Trophoblast cell (in vitro differentiated cells and primary cell): ENCODE data around the gene ZFAND2B.

Experiments used
- DNase-seq, 2 donors: peaks; one replicate each; pipeline ENCODE4 v3.0.0-alpha.2; 2016
- H2AFZ ChIP-seq: 2 replicates; pipeline ENCODE4 v1.6.1; 2013; ENCODE audit warnings: low read length, moderate library complexity, mild to moderate bottlenecking; ENCODE audit not compliant: insufficient read depth, poor library complexity
- H2AK5ac ChIP-seq: 2 replicates; pipeline ENCODE4 v1.6.1; 2013; ENCODE audit warnings: mild to moderate bottlenecking, low read length
- H2BK120ac ChIP-seq: 2 replicates; pipeline ENCODE4 v1.6.1; 2013; ENCODE audit warnings: low read length, mild to moderate bottlenecking, moderate library complexity; ENCODE audit not compliant: insufficient read depth, poor library complexity
- H2BK12ac ChIP-seq: 2 replicates; pipeline ENCODE4 v1.6.1; 2013; ENCODE audit warnings: mild to moderate bottlenecking, low read length, moderate library complexity
- H2BK5ac ChIP-seq: 2 replicates; pipeline ENCODE4 v1.6.1; 2013; ENCODE audit warnings: low read length, low read depth, moderate library complexity, mild to moderate bottlenecking; ENCODE audit not compliant: poor library complexity
- H3K14ac ChIP-seq: 2 replicates; pipeline ENCODE4 v1.6.1; 2013; ENCODE audit warnings: mild to moderate bottlenecking, low read length
- H3K18ac ChIP-seq: 2 replicates; pipeline ENCODE4 v1.6.1; 2013; ENCODE audit warnings: mild to moderate bottlenecking, low read length
- H3K23ac ChIP-seq: 2 replicates; pipeline ENCODE4 v1.6.1; 2013; ENCODE audit warnings: low read length
- H3K27ac ChIP-seq: 2 replicates; pipeline ENCODE4 v1.5.1; 2013; ENCODE audit warnings: low read depth, mild to moderate bottlenecking, inconsistent platforms, low read length, moderate library complexity
- H3K27me3 ChIP-seq: 2 replicates; pipeline ENCODE4 v1.6.1; 2013; ENCODE audit warnings: inconsistent platforms, mild to moderate bottlenecking, low read length, moderate library complexity; ENCODE audit not compliant: insufficient read depth
- H3K36me3 ChIP-seq, 2 experiments: 1 replicate in 1 of 2; 2 replicates in 1 of 2; pipeline ENCODE4 v1.6.1; 2013; ENCODE audit warnings: low read length in 2 of 2, mild to moderate bottlenecking in 2 of 2, moderate library complexity in 1 of 2; ENCODE audit not compliant: insufficient read depth in 2 of 2, control insufficient read depth in 1 of 2
- H3K4ac ChIP-seq: 2 replicates; pipeline ENCODE4 v1.6.1; 2013; ENCODE audit warnings: low read depth, mild to moderate bottlenecking, low read length, moderate library complexity
- H3K4me1 ChIP-seq, 2 experiments: 1 replicate in 1 of 2; 2 replicates in 1 of 2; pipeline ENCODE4 v1.6.1; 2013; ENCODE audit warnings: low read length in 2 of 2, mild to moderate bottlenecking in 2 of 2, moderate library complexity in 1 of 2; ENCODE audit not compliant: insufficient read depth in 2 of 2, control insufficient read depth in 1 of 2
- H3K4me2 ChIP-seq: 2 replicates; pipeline ENCODE4 v1.6.1; 2013; ENCODE audit warnings: inconsistent platforms, mild to moderate bottlenecking, low read length, moderate library complexity
- H3K4me3 ChIP-seq: 2 replicates; pipeline ENCODE4 v1.5.1; 2013; ENCODE audit warnings: mild to moderate bottlenecking, low read depth, low read length, inconsistent platforms
- H3K79me1 ChIP-seq: one replicate; pipeline ENCODE4 v1.6.1; 2013; ENCODE audit warnings: low read length
- H3K79me2 ChIP-seq: 2 replicates; pipeline ENCODE4 v1.6.1; 2013; ENCODE audit warnings: low read length, mild to moderate bottlenecking; ENCODE audit not compliant: control insufficient read depth, insufficient read depth, poor library complexity
- H3K9ac ChIP-seq: 2 replicates; pipeline ENCODE4 v1.6.1; 2013; ENCODE audit warnings: mild to moderate bottlenecking, low read length
- H3K9me3 ChIP-seq: 2 replicates; pipeline ENCODE4 v1.6.1; 2013; ENCODE audit warnings: low read depth, mild to moderate bottlenecking, control low read depth, inconsistent platforms, low read length; ENCODE audit not compliant: insufficient read depth
- H4K12ac ChIP-seq: 2 replicates; pipeline ENCODE4 v1.6.1; 2013; ENCODE audit warnings: low read depth, mild to moderate bottlenecking, low read length, moderate library complexity
- H4K8ac ChIP-seq: 2 replicates; pipeline ENCODE4 v1.6.1; 2013; ENCODE audit warnings: low read depth, mild to moderate bottlenecking, low read length, moderate library complexity
- H4K91ac ChIP-seq: one replicate; pipeline ENCODE4 v1.6.1; 2013; ENCODE audit warnings: low read depth, mild to moderate bottlenecking, low read length, moderate library complexity
- WGBS: extraction: QIAGEN DNeasy Blood & Tissue Kit; methylation state at CpG from one replicate; pipeline ENCODE4 v1.1.7; 2013; ENCODE audit warnings: missing lambda C conversion rate; ENCODE audit not compliant: insufficient read length, insufficient coverage; ENCODE audit errors: extremely low coverage; 5-methylcytosine and 5-hydroxymethylcytosine counted together

Gene ZFAND2B

DNA sequence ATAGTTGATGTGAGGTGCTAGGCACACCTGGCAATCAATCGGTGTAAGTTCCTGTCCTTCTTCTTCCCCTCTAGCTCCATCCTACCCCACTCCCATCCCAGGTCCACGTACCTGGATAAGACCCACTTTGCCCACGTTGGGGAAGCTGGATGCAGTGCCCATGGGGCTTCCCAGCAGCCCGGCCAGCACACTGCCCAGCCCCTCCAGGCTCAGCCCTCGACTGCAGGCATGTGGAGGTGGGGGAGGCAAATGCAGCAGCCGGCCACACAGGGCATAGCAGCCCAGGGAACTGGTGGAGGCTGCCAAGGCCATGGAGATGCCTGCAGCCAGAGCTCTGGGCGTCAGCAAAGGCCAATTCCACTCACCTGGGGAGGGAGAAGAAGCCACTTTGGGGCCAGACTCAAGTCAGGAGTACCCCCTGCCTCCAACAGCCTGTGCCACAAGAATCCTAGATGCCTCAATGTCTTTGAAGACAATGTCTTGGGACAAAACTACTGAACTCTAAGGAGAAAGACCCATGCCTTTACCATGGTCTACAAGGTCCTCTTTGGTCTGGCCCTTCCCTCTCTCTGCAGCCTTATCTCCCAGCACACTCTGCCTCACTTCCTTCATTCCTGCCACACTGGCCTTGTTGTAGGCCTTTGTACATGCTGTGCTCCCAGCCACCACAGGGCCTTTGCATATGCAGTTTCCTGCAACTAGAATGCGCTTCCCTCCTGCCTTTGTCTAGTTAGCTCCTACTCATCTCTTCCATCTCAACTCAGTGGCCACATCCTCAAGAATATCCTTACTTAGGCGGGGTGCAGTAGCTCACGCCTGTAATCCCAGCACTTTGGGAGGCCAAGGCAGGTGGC lies 41.3 kb upstream of the ZFAND2B start:
- no peaks in the 10 kb centered on the region for H3K36me3 ChIP-seq
- no peaks in the 10 kb centered on the region for H3K9me3 ChIP-seq
- H3K79me1 ChIP-seq, result peaks cover 2% of the 10 kb centered on the region
- H3K4me1 ChIP-seq, result peaks cover 0 to 5% of the 10 kb centered on the region in 2 experiments
- H3K9ac ChIP-seq, result no peak overlapping the region
- no peak overlapping the region for H3K27ac ChIP-seq
- H3K18ac ChIP-seq, result no peak overlapping the region
- no peak overlapping the region for H2BK12ac ChIP-seq
- H3K4ac ChIP-seq, result no peak overlapping the region
- H3K4me3 ChIP-seq, result no peak overlapping the region
- no peak overlapping the region for H3K4me2 ChIP-seq
- peaks cover 2% of the 10 kb centered on the region for H3K79me2 ChIP-seq
- no peak overlapping the region for H4K8ac ChIP-seq
- H3K27me3 ChIP-seq, result no peaks in the 10 kb centered on the region
- no peak overlapping the region for H3K14ac ChIP-seq
- no peak overlapping the region for H4K91ac ChIP-seq
- no peak overlapping the region for H3K23ac ChIP-seq
- H2AFZ ChIP-seq, result no peak overlapping the region
- no CpG with 5 or more reads among the region's 10 CpGs for WGBS
- no peak overlapping the region for H4K12ac ChIP-seq
- no peak for DNase-seq
- no peak overlapping the region for H2BK5ac ChIP-seq
- no peak overlapping the region for H2BK120ac ChIP-seq
- no peak overlapping the region for H2AK5ac ChIP-seq

GRCh38 chr2:219167997-219168396 lies 38.6 kb upstream of the ZFAND2B start:
- Histone ChIP-seq H3K9me3 (no peaks in the 10 kb centered on the region), H3K14ac (no peak overlapping the region), H2BK5ac (no peak overlapping the region), H3K4me1 (peaks cover 0 to 3% of the 10 kb centered on the region in 2 experiments), H3K4me2 (no peak overlapping the region), H4K91ac (no peak overlapping the region), H2AFZ (no peak overlapping the region), H3K36me3 (peaks cover 7 to 9% of the 10 kb centered on the region in 2 experiments), H3K27ac (no peak overlapping the region), H3K27me3 (no peaks in the 10 kb centered on the region), H4K8ac (no peak overlapping the region), H3K4me3 (no peak overlapping the region), H3K18ac (no peak overlapping the region), H2AK5ac (no peak overlapping the region), H2BK12ac (no peak overlapping the region), H3K9ac (no peak overlapping the region), H3K79me2 (no peaks in the 10 kb centered on the region), H3K23ac (no peak overlapping the region), H4K12ac (no peak overlapping the region), H2BK120ac (no peak overlapping the region), H3K4ac (no peak overlapping the region), H3K79me1 (peaks cover 3% of the 10 kb centered on the region)
- WGBS, result no CpG with 5 or more reads among the region's 5 CpGs
- DNase-seq, result no peak

DNA sequence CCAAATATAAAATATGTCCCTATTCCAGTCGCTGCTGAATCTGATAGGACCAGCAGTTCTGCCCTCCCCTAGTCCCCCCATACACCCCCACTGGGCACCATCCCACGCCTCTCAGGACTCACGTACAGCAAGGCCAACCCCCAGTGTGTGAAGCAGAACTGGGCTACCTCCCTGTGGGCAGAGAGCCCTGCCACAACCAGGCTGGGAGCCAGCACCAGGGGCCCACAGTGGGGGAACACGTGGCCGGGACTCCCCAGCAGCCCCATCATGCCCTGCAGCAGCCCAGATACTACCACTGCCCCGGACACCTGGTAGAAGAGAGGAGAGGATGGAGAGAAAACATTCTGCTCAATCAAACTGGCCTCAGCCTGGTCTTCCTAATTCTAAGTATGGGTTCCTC lies 38.1 kb upstream of the ZFAND2B start:
- no peak for DNase-seq
- H2BK120ac ChIP-seq, result no peak overlapping the region
- H3K36me3 ChIP-seq, result peaks cover 11 to 13% of the 10 kb centered on the region in 2 experiments
- H3K79me2 ChIP-seq, result no peaks in the 10 kb centered on the region
- H3K4me2 ChIP-seq, result no peak overlapping the region
- no peak overlapping the region for H4K12ac ChIP-seq
- H2AFZ ChIP-seq, result no peak overlapping the region
- peaks cover 0 to 3% of the 10 kb centered on the region in 2 experiments for H3K4me1 ChIP-seq
- H4K8ac ChIP-seq, result no peak overlapping the region
- peaks cover 3% of the 10 kb centered on the region for H3K79me1 ChIP-seq
- H3K4ac ChIP-seq, result no peak overlapping the region
- H3K14ac ChIP-seq, result no peak overlapping the region
- H2AK5ac ChIP-seq, result no peak overlapping the region
- H3K27ac ChIP-seq, result no peak overlapping the region
- no peaks in the 10 kb centered on the region for H3K9me3 ChIP-seq
- H3K4me3 ChIP-seq, result no peak overlapping the region
- H2BK5ac ChIP-seq, result no peak overlapping the region
- H3K27me3 ChIP-seq, result no peaks in the 10 kb centered on the region
- no peak overlapping the region for H3K23ac ChIP-seq
- no peak overlapping the region for H4K91ac ChIP-seq
- no peak overlapping the region for H2BK12ac ChIP-seq
- no CpG with 5 or more reads among the region's 6 CpGs for WGBS
- H3K9ac ChIP-seq, result no peak overlapping the region
- H3K18ac ChIP-seq, result no peak overlapping the region

GRCh38 chr2:219168932-219169331 lies 37.6 kb upstream of the ZFAND2B start:
- no peak overlapping the region for H2AK5ac ChIP-seq
- H3K4ac ChIP-seq, result no peak overlapping the region
- H3K79me2 ChIP-seq, result no peaks in the 10 kb centered on the region
- no peaks in the 10 kb centered on the region for H3K27me3 ChIP-seq
- H3K4me2 ChIP-seq, result no peak overlapping the region
- H2BK12ac ChIP-seq, result no peak overlapping the region
- H2BK5ac ChIP-seq, result no peak overlapping the region
- H3K9me3 ChIP-seq, result no peaks in the 10 kb centered on the region
- no peak overlapping the region for H3K27ac ChIP-seq
- H2BK120ac ChIP-seq, result no peak overlapping the region
- H3K4me1 ChIP-seq, result peaks cover 0 to 3% of the 10 kb centered on the region in 2 experiments
- no peak overlapping the region for H3K4me3 ChIP-seq
- no peak overlapping the region for H2AFZ ChIP-seq
- no peak overlapping the region for H4K91ac ChIP-seq
- no peak overlapping the region for H3K9ac ChIP-seq
- H3K18ac ChIP-seq, result no peak overlapping the region
- H3K36me3 ChIP-seq, result peaks cover 11 to 13% of the 10 kb centered on the region in 2 experiments
- DNase-seq, result no peak
- no peak overlapping the region for H3K14ac ChIP-seq
- no peak overlapping the region for H4K12ac ChIP-seq
- H4K8ac ChIP-seq, result no peak overlapping the region
- no peak overlapping the region for H3K23ac ChIP-seq
- H3K79me1 ChIP-seq, result peaks cover 3% of the 10 kb centered on the region
